ENCODE data around the gene GNB1. TPM values are rescaled to one million over a fixed set of nuclear protein-coding genes. Genes with fewer than 3 reads are reported as not detected.
"Not testable (repeated sequence)": the region's sequence is repeated elsewhere in the genome, so short reads cannot be mapped to it uniquely, and the experiment has no call there.

GNB1 gene
- total RNA-seq, 2 donors from 2014 or later, result 236 to 255 TPM

GRCh38 chr1:1895456-1896336, 4.8 kb upstream of the GNB1 start:
- H3K4me1 Mint-ChIP-seq, result peaks cover 31% of the 10 kb centered on the region
- peak overlapping the region; percentile 88 for H3K4me3 Mint-ChIP-seq

GRCh38 chr1:1895060-1895418, 4.2 kb upstream of the GNB1 start:
- Mint-ChIP-seq H3K4me3 (peak overlapping the region; percentile 88), H3K27ac (peak overlapping the region; percentile 89)
- no peak for DNase-seq

More at GRCh38 chr1:1895456-1896336, 4.8 kb upstream of the GNB1 start:
- Mint-ChIP-seq H3K36me3 (ENCODE audit: low read depth) (peaks cover 4% of the 10 kb centered on the region), H3K27me3 (no peaks in the 10 kb centered on the region), H3K27ac (peak overlapping the region; percentile 89)
- ATAC-seq (no peak), DNase-seq (no peak)
- no peaks in the 10 kb centered on the region for H3K9me3 ChIP-seq (ENCODE audit: control insufficient read depth, low read length, poor library complexity, severe bottlenecking)

GRCh38 chr1:1894354-1895059, 3.6 kb upstream of the GNB1 start:
- Mint-ChIP-seq H3K36me3 (ENCODE audit: low read depth) (peaks cover 4% of the 10 kb centered on the region), H3K4me3 (peak overlapping the region; percentile 88), H3K4me1 (peaks cover 31% of the 10 kb centered on the region), H3K27ac (peak overlapping the region; percentile 89), H3K27me3 (no peaks in the 10 kb centered on the region)
- H3K9me3 ChIP-seq (ENCODE audit: control insufficient read depth, low read length, poor library complexity, severe bottlenecking), result no peaks in the 10 kb centered on the region
- ATAC-seq, result no peak
- no peak for DNase-seq

More at GRCh38 chr1:1895060-1895418, 4.2 kb upstream of the GNB1 start:
- Mint-ChIP-seq H3K27me3 (no peaks in the 10 kb centered on the region), H3K4me1 (peaks cover 31% of the 10 kb centered on the region), H3K36me3 (ENCODE audit: low read depth) (peaks cover 4% of the 10 kb centered on the region)
- no peak for ATAC-seq
- no peaks in the 10 kb centered on the region for H3K9me3 ChIP-seq (ENCODE audit: control insufficient read depth, low read length, poor library complexity, severe bottlenecking)

DNA sequence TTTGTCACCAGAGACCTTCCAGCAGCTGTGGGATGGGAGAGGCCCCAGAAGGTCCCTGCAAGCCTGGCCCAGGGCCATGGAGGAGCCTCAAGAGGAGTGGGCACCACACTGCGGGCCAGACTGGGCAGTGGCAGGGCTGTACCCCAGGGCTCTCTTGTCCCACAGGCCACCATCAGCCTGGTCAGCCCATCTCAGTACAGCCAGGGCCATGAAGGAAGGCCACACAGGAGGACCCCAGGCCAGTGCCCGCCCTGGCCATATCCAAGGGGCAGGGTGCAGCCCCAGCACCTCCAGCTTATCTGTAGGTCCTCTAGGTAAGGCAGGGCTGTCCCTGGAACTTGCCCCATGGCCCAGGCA, 3.1 kb upstream of the GNB1 start:
- Mint-ChIP-seq H3K4me3 (no peak overlapping the region), H3K27me3 (no peaks in the 10 kb centered on the region), H3K27ac (peak overlapping the region; percentile 89), H3K4me1 (peaks cover 34% of the 10 kb centered on the region), H3K36me3 (ENCODE audit: low read depth) (peaks cover 4% of the 10 kb centered on the region)
- ATAC-seq (no peak), DNase-seq (no peak)
- H3K9me3 ChIP-seq (ENCODE audit: control insufficient read depth, low read length, poor library complexity, severe bottlenecking), result no peaks in the 10 kb centered on the region

DNA sequence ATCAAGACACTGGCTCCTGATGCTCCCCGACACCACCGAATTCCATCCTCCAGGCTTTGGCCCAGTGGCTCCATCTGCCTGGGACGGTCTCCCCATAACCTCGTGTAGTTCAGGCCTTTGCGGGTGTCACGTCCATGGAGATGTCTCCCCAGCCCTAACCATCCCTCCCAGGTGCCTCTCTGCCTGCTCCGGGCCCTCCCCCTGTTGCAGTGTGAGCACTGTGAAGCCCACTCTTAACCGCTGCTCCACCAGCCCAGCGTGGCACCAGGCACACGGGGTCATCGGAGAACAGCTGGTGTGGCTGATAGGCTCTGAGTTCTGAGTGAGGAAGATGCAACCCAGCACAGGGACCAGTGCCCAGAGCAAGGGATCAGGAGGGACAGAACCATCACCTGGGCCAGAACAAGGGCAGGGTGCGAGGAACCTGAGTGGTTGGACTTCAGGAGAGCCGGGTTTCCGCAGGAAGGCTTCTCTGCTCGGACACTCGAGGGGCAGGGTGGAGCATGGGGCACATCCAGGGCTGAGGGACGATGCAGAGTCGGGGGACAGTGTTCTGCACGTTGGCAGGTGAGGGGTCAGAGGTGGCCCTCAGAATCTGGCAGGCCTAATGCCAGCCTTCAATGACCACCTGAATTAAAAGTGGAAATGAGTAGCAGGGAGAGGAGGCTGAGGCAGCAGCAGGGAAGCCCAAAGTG, 2.6 kb upstream of the GNB1 start:
- H3K9me3 ChIP-seq (ENCODE audit: control insufficient read depth, low read length, poor library complexity, severe bottlenecking), result no peaks in the 10 kb centered on the region
- Mint-ChIP-seq H3K4me1 (peaks cover 37% of the 10 kb centered on the region), H3K27ac (peak overlapping the region; percentile 97), H3K27me3 (no peaks in the 10 kb centered on the region), H3K36me3 (ENCODE audit: low read depth) (peaks cover 4% of the 10 kb centered on the region), H3K4me3 (peak overlapping the region; percentile 97)
- ATAC-seq (no peak), DNase-seq (no peak)

DNA sequence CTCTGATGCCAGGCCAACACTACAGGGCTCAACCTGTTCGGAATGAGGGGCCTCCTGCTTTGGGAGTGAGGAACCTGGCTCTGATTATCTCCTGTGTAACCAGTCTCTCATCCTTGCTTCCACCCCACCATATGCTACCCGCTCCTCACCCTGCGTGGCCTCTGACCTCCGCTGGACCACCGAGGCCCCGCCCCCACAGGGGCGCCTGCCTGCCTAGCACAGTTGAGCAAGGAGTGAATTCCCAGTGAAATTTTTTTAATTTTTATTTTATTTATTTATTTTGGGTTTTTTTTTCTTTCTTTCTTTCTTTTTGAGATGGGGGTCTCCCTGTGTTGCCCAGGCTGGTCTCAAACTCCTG, 1.9 kb upstream of the GNB1 start:
- H3K4me3 Mint-ChIP-seq, result peak overlapping the region; percentile 97
- no peaks in the 10 kb centered on the region for H3K9me3 ChIP-seq (ENCODE audit: control insufficient read depth, low read length, poor library complexity, severe bottlenecking)
- H3K27me3 Mint-ChIP-seq, result no peaks in the 10 kb centered on the region
- DNase-seq (no peak), ATAC-seq (no peak)
- H3K36me3 Mint-ChIP-seq (ENCODE audit: low read depth), result peaks cover 4% of the 10 kb centered on the region
- H3K4me1 Mint-ChIP-seq, result peaks cover 44% of the 10 kb centered on the region
- peak overlapping the region; percentile 97 for H3K27ac Mint-ChIP-seq

DNA sequence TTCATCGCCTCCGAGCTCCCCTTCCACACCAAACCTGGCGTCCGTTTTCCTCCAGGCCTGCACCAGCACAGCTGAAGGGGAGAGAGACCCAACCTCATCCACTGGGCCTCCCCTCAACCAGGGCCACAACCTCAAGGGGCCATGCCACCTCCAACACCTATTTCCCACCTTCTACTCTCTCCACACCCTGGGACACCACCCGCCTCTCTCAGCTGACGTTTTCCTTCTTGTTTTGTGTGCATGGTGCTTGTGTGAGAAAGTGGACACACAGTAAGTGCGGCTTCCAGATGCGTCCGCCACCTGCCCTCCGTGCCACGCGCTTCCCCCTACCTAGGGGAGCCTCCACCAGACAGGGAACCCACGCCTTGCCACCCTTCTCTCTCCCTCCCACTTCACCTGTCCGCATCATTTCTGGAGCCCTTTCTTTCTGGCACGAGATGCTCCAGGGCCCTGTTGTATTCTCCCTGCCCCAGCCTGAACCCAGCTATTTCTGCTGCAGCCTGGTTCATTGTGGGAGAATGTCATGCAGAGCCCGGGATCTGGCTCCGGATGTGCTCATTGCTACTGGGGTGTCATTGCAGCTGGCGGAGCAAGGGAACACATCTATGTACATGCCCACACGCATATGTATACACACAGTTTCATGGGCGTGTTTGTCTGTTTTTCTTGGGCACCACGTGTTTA, 1.3 kb upstream of the GNB1 start:
- Mint-ChIP-seq H3K4me3 (peak overlapping the region; percentile 97), H3K4me1 (peaks cover 47% of the 10 kb centered on the region), H3K36me3 (ENCODE audit: low read depth) (peaks cover 4% of the 10 kb centered on the region), H3K27ac (peak overlapping the region; percentile 97), H3K27me3 (no peaks in the 10 kb centered on the region)
- ATAC-seq, result no peak
- H3K9me3 ChIP-seq (ENCODE audit: control insufficient read depth, low read length, poor library complexity, severe bottlenecking), result no peaks in the 10 kb centered on the region
- no peak for DNase-seq

- peak overlapping the region; percentile 97 for H3K4me3 Mint-ChIP-seq
- ATAC-seq (peak; percentile 59), DNase-seq (peak; percentile 51 to 90 (median 78))
- peaks cover 50% of the 10 kb centered on the region for H3K4me1 Mint-ChIP-seq
- no peaks in the 10 kb centered on the region for H3K27me3 Mint-ChIP-seq
- peak overlapping the region; percentile 97 for H3K27ac Mint-ChIP-seq
- no peaks in the 10 kb centered on the region for H3K9me3 ChIP-seq (ENCODE audit: control insufficient read depth, low read length, poor library complexity, severe bottlenecking)
- peaks cover 4% of the 10 kb centered on the region for H3K36me3 Mint-ChIP-seq (ENCODE audit: low read depth)
Measured at GRCh38 chr1:1891349-1892078, 627 bp upstream of the GNB1 start.

DNA sequence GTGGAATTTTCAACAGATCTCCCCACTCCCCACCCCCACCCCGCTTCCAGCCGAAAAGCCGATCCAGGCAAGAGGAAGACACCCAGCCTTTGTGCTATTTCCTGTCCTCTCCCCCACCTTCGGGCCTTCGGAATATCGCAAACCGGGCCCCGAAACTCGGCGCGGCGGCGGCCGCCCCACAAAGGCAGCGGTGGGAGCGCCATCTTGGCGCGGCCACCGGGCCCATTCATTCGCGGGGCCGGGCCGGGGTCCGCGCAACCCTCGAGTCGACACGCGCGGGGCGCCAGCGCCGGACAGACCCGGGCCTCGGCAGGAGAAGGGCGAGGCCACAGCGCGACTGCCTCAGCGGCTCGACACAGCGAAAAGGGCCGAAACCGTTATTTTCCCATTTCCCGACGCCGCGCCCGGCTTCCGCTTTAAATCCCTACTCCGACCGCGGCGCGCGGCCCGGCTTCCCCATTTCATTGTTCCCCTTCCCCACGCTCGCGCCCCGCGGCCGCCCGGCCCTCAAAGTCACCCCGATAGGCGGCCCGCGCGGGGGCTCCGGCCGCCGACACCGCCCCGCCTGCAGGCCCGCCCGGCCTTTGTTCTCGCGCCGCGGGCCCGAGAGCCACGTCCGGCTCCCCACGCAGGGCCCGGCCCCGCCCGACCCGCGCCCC, 911 bp downstream of the GNB1 start:
- peaks cover 45% of the 10 kb centered on the region for H3K4me1 Mint-ChIP-seq
- H3K9me3 ChIP-seq (ENCODE audit: control insufficient read depth, low read length, poor library complexity, severe bottlenecking), result no peaks in the 10 kb centered on the region
- peak; percentile 21 for ATAC-seq

DNA sequence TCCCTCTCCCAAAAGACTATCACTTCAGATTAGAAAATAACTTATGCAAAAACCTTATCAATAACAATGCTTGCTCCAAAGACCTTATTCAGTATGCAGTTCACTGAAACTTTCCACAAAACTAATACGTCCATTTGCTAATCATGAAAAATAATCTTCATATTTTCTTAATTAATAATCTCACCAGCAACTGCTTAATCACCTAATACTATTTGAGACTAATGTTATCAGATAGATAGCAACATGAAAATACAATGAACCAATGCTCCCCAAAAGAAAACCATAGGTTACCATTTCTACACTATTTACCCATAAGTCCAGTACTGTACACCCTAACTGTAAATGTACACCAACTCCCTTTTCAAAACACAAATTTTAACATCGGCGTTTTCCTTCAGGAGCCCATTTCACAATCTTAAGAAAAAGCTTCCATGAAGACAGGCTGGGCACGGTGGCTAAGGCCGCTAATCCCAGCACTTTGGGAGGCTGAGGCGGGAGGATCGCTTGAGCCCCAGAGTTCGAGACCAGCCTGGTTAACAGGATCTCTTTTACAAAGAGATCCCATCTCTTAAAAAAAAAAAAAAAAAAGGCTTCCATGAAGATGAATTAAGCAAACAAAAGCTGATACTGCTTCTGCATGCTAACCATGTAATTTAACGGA, 1.7 kb downstream of the GNB1 start:
- no peaks in the 10 kb centered on the region for H3K27me3 Mint-ChIP-seq
- H3K27ac Mint-ChIP-seq, result peak overlapping the region; percentile 92
- peak overlapping the region; percentile 87 for H3K4me3 Mint-ChIP-seq
- no peak for ATAC-seq
- no peaks in the 10 kb centered on the region for H3K9me3 ChIP-seq (ENCODE audit: control insufficient read depth, low read length, poor library complexity, severe bottlenecking)
- no peak for DNase-seq
- H3K36me3 Mint-ChIP-seq (ENCODE audit: low read depth), result peaks cover 4% of the 10 kb centered on the region
- peaks cover 41% of the 10 kb centered on the region for H3K4me1 Mint-ChIP-seq

More for the DNA sequence above, 911 bp downstream of the GNB1 start:
- DNase-seq, result peak in 2 of 3 donors; percentile 31 to 40
- Mint-ChIP-seq H3K4me3 (peak overlapping the region; percentile 87), H3K36me3 (ENCODE audit: low read depth) (peaks cover 4% of the 10 kb centered on the region), H3K27me3 (no peaks in the 10 kb centered on the region), H3K27ac (peak overlapping the region; percentile 92)

GRCh38 chr1:1883890-1884289, 7.0 kb downstream of the GNB1 start:
- not testable (repeated sequence) for DNase-seq; H3K9me3 ChIP-seq (ENCODE audit: control insufficient read depth, low read length, poor library complexity, severe bottlenecking); H3K27me3 Mint-ChIP-seq; H3K36me3 Mint-ChIP-seq (ENCODE audit: low read depth)
- peaks cover 56% of the 10 kb centered on the region for H3K4me1 Mint-ChIP-seq
- H3K4me3 Mint-ChIP-seq, result peak overlapping the region; percentile 39
- ATAC-seq, result peak; percentile 2
- peak overlapping the region; percentile 89 for H3K27ac Mint-ChIP-seq

Data from T-helper 17 cell (primary cell).